ENCODE measurements around the gene MSI1.
A peak's percentile ranks its signal among the peaks of the same experiment; 100 is the strongest.

MSI1 gene

GRCh38 chr12:120317224-120318105 lies 51.5 kb downstream of the MSI1 start:
- DNase-seq, result peak; percentile 98

- DNase-seq, result no peak
Observed at GRCh38 chr12:120316798-120317223, 52.2 kb downstream of the MSI1 start.

DNA sequence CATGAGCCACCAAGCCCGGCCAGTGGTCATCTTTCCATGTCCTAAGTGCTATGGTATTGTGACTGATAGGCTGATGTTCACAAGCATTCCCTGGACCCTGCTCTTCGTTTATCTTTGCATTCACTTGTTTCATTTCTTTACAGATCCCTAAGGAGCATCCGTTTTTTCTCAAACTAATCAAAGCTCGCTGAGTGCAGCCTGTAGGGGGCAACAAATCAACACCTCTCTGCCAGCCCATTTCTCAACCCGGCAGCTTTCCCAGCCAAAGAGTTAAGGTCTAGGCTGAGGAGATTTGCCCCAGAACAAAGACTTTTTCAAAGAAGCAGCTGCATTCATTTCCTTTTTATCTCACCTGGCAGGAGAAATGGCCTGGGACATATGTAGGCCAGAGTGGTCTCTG lies 54.7 kb downstream of the MSI1 start:
- DNase-seq, result no peak

GRCh38 chr12:120301962-120302815 lies 66.8 kb downstream of the MSI1 start, which contains the start of gene SIRT4:
Gene SIRT4, plus strand, starts transcription at chr12:120302321. Its CDS starts 1,241 bp downstream, at chr12:120303562.
- no peak for DNase-seq

- no peak for DNase-seq
Observed at GRCh38 chr12:120292661-120293531, 76.1 kb downstream of the MSI1 start, which contains the start of gene RNU4-1. Gene RNU4-1, minus strand, starts transcription at chr12:120293237.

- DNase-seq, result no peak
Observed at GRCh38 chr12:120292411-120292660, 76.6 kb downstream of the MSI1 start.
